Upper lobe of right lung (tissue), 1 donor: ENCODE data around the gene MIPEP. TPM values are rescaled to one million over a fixed set of nuclear protein-coding genes. Genes with fewer than 3 reads are reported as not detected.
"Not testable (repeated sequence)": the region's sequence is repeated elsewhere in the genome, so short reads cannot be mapped to it uniquely, and the experiment has no call there.

Source experiments
- ATAC-seq: fragments of 200-7000 bp; cut with Tn5 transposase; one replicate; pipeline ENCODE4 v1.9.1; 2020; ENCODE audit warnings: mild to moderate bottlenecking, moderate library complexity
- DNase-seq: peaks from one replicate; pipeline ENCODE4 v3.0.0-alpha.2; 2020
- H3K27ac ChIP-seq: fragments of 200-600 bp; one replicate; pipeline ENCODE4 v1.8.0; 2022
- H3K27me3 ChIP-seq: fragments of 200-600 bp; one replicate; pipeline ENCODE4 v1.8.0; 2022; ENCODE audit warnings: mild to moderate bottlenecking
- H3K36me3 ChIP-seq: fragments of 200-600 bp; one replicate; pipeline ENCODE4 v1.8.0; 2022
- H3K4me1 ChIP-seq: fragments of 200-600 bp; one replicate; pipeline ENCODE4 v1.8.0; 2022
- H3K4me3 ChIP-seq: fragments of 200-600 bp; one replicate; pipeline ENCODE4 v1.8.0; 2022; ENCODE audit warnings: mild to moderate bottlenecking
- H3K9me3 ChIP-seq: fragments of 200-600 bp; one replicate; pipeline ENCODE4 v1.8.0; 2022
- CTCF ChIP-seq: fragments of 200-600 bp; IDR thresholded peaks from one replicate; pipeline ENCODE4 v1.8.0; 2022; ENCODE audit warnings: antibody characterized with exemption
- intact Hi-C: fragments of 100-400 bp; cut with DNase I; formaldehyde crosslinking; loops from one replicate; pipeline ENCODE4 v1.11.0; 2022
- total RNA-seq: library from RNA; stranded (reverse); fragmentation: NEBNext Ultra II Directional; extraction: Animal tissue kit (Norgen Biotek cat#: 25700); gene quantifications from one replicate; pipeline ENCODE4 v1.2.1, GENCODE V29; 2021
- donor health status: DM: no; HTN: yes; CAD: no; lungs with severe emphysema.

MIPEP gene
- total RNA-seq, 1 donor from 2014 or later, result 13.3 TPM

GRCh38 chr13:23767838-23768237 is 121.4 kb downstream of the MIPEP start:
- Histone ChIP-seq H3K9me3 (no peaks in the 10 kb centered on the region), H3K27ac (no peak overlapping the region), H3K4me1 (no peaks in the 10 kb centered on the region), H3K4me3 (no peak overlapping the region), H3K27me3 (no peaks in the 10 kb centered on the region), H3K36me3 (no peaks in the 10 kb centered on the region)
- intact Hi-C loops, result no loop called here
- no peak for ATAC-seq
- no peak for DNase-seq
- TF ChIP-seq CTCF, result no peak

- Histone ChIP-seq H3K9me3 (no peaks in the 10 kb centered on the region), H3K4me1 (no peaks in the 10 kb centered on the region), H3K27ac (no peak overlapping the region), H3K36me3 (no peaks in the 10 kb centered on the region), H3K27me3 (no peaks in the 10 kb centered on the region), H3K4me3 (no peak overlapping the region)
- DNase-seq, result no peak
- no peak for TF ChIP-seq CTCF
- ATAC-seq, result no peak
- intact Hi-C loops, result no loop called here
Measured at GRCh38 chr13:23766939-23767338, 122.3 kb downstream of the MIPEP start.

- ATAC-seq, result no peak
- Histone ChIP-seq H3K4me3 (no peak overlapping the region), H3K27me3 (no peaks in the 10 kb centered on the region), H3K27ac (no peak overlapping the region), H3K4me1 (no peaks in the 10 kb centered on the region), H3K9me3 (no peaks in the 10 kb centered on the region), H3K36me3 (no peaks in the 10 kb centered on the region)
- TF ChIP-seq CTCF, result no peak
- intact Hi-C loops, result no loop called here
- DNase-seq, result no peak
Measured at GRCh38 chr13:23766283-23766682, 122.9 kb downstream of the MIPEP start.

DNA sequence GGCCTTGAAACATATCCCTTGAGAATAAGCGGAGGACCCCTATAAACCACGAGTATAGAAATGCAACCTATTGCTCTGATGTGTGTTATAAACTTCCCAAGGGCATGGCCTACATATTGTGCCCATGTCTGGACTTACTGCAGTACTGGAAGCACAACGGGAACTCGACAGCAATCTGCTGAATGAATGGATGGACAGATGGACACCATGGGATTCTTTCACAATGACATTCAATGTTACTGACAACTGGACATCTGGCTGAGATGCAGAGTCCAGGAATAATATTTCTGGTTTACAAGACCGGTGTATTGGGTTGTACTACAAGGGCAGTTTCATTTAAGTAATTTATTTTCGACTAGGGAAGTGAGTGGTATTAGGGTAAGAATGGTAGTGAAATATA is 123.7 kb downstream of the MIPEP start:
- Histone ChIP-seq H3K4me3 (no peak overlapping the region), H3K9me3 (no peaks in the 10 kb centered on the region), H3K27ac (no peak overlapping the region), H3K27me3 (no peaks in the 10 kb centered on the region), H3K36me3 (no peaks in the 10 kb centered on the region), H3K4me1 (no peaks in the 10 kb centered on the region)
- intact Hi-C loops, result no loop called here
- TF ChIP-seq CTCF, result no peak
- ATAC-seq (no peak), DNase-seq (no peak)

- H3K36me3 ChIP-seq, result no peaks in the 10 kb centered on the region
- intact Hi-C loops, result no loop called here
- no peak overlapping the region for H3K27ac ChIP-seq
- H3K9me3 ChIP-seq, result no peaks in the 10 kb centered on the region
- H3K27me3 ChIP-seq, result no peaks in the 10 kb centered on the region
- H3K4me1 ChIP-seq, result no peaks in the 10 kb centered on the region
- no peak for TF ChIP-seq CTCF
- H3K4me3 ChIP-seq, result no peak overlapping the region
- ATAC-seq (no peak), DNase-seq (no peak)
Measured at GRCh38 chr13:23763318-23763717, 125.9 kb downstream of the MIPEP start.

DNA sequence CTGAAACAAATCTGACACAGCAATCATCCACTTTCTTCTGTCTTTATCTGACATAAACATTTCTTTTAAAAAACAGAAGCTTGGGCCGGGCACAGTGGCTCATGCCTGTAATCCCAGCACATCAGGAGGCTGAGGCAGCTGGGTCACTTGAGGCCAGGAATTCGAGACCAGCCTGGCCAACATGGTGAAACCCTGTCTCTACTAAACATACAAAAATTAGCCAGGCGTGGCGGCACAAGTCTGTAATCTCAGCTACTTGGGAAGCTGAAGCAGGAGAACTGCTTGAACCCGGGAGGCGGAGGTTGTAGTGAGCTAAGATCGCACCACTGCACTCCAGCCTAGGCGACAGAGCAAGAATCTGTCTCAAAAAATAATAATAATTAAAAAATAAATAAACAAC is 127.4 kb downstream of the MIPEP start:
- intact Hi-C loops, H3K4me1 ChIP-seq, ATAC-seq, DNase-seq, H3K27me3 ChIP-seq, H3K4me3 ChIP-seq, H3K9me3 ChIP-seq, H3K36me3 ChIP-seq, H3K27ac ChIP-seq: not testable (repeated sequence)
